Activated CD4-positive, alpha-beta memory T cell treated with anti-CD3 and anti-CD28 coated beads for 36 hours (primary cell): Measurements from ENCODE around the gene TEDC1. TPM values are rescaled to one million over a fixed set of nuclear protein-coding genes. Genes with fewer than 3 reads are reported as not detected.

ENCODE experiments used
- CTCF ChIA-PET: fragments of 350-600 bp; sonication (Branson Sonifier 250); formaldehyde crosslinking; loops from one replicate; lab custom pipeline; 2021; ENCODE audit warnings: antibody characterized with exemption, inconsistent platforms; lab: Charles Lee
- POLR2A ChIA-PET: fragments of 350-600 bp; sonication (Branson Sonifier 250); formaldehyde crosslinking; loops from one replicate; lab custom pipeline; 2021; ENCODE audit warnings: antibody characterized with exemption; lab: Charles Lee
- DNase-seq: peaks from one replicate; pipeline ENCODE4 v3.0.0-alpha.2; 2020
- H3K27ac Mint-ChIP-seq: one replicate; pipeline ENCODE4 v1.8.0; 2021; ENCODE audit warnings: mixed read lengths
- H3K27me3 Mint-ChIP-seq: one replicate; pipeline ENCODE4 v1.8.0; 2021; ENCODE audit warnings: mixed read lengths
- H3K36me3 Mint-ChIP-seq: one replicate; pipeline ENCODE4 v1.8.0; 2021; ENCODE audit warnings: mixed read lengths
- H3K4me1 Mint-ChIP-seq: one replicate; pipeline ENCODE4 v1.8.0; 2021; ENCODE audit warnings: low read depth, mixed read lengths
- H3K4me3 Mint-ChIP-seq: one replicate; pipeline ENCODE4 v1.8.0; 2021; ENCODE audit warnings: mild to moderate bottlenecking, mixed read lengths
- H3K9me3 Mint-ChIP-seq: one replicate; pipeline ENCODE4 v1.8.0; 2021; ENCODE audit warnings: mixed read lengths
- intact Hi-C: fragments of 100-400 bp; cut with micrococcal nuclease; formaldehyde crosslinking; loops from one replicate; pipeline ENCODE4 v1.15.1; 2023
- total RNA-seq, 2 experiments: library from RNA; stranded (reverse); gene quantifications; one replicate each; pipeline ENCODE4 v1.2.3, GENCODE V29; 2021

The TEDC1 gene
- total RNA-seq, 2 experiments from 2014 or later: 40.2 to 44.8 TPM

GRCh38 chr14:105495990-105496830 is 5.2 kb downstream of the TEDC1 start:
- peaks cover 5% of the 10 kb centered on the region for H3K4me1 Mint-ChIP-seq
- H3K27me3 Mint-ChIP-seq: no peaks in the 10 kb centered on the region
- no peaks in the 10 kb centered on the region for H3K36me3 Mint-ChIP-seq
- no peaks in the 10 kb centered on the region for H3K9me3 Mint-ChIP-seq
- POLR2A ChIA-PET: no interaction called here
- CTCF ChIA-PET: interaction anchor here (1.3 kb wide), 1 partner anchor 16 kb away, joined by 4 read pairs; no protein-coding TSS in a partner anchor
- no peak for DNase-seq
- no peak overlapping the region for H3K27ac Mint-ChIP-seq
- intact Hi-C loops: no loop called here
- no peak overlapping the region for H3K4me3 Mint-ChIP-seq

- no peak for DNase-seq
- Mint-ChIP-seq H3K4me3 (no peak overlapping the region), H3K9me3 (no peaks in the 10 kb centered on the region), H3K27ac (no peak overlapping the region), H3K4me1 (peaks cover 2% of the 10 kb centered on the region), H3K36me3 (no peaks in the 10 kb centered on the region), H3K27me3 (no peaks in the 10 kb centered on the region)
- CTCF ChIA-PET: interaction anchor here (1.3 kb wide), 1 partner anchor 17 kb away, joined by 4 read pairs; no protein-coding TSS in a partner anchor
- POLR2A ChIA-PET: no interaction called here
- intact Hi-C loops: no loop called here
These were observed 6.0 kb downstream of the TEDC1 start for GRCh38 chr14:105496831-105497591.

GRCh38 chr14:105497671-105498429 is 6.8 kb downstream of the TEDC1 start:
- Mint-ChIP-seq H3K27me3 (no peaks in the 10 kb centered on the region), H3K9me3 (no peaks in the 10 kb centered on the region), H3K36me3 (no peaks in the 10 kb centered on the region), H3K4me1 (no peaks in the 10 kb centered on the region), H3K27ac (no peak overlapping the region), H3K4me3 (no peak overlapping the region)
- DNase-seq: no peak
- intact Hi-C loops: no loop called here
- POLR2A ChIA-PET: no interaction called here
- CTCF ChIA-PET: interaction anchor here (1.3 kb wide), 1 partner anchor 17 kb away, joined by 4 read pairs; no protein-coding TSS in a partner anchor

GRCh38 chr14:105498430-105499255 is 7.6 kb downstream of the TEDC1 start:
- DNase-seq: no peak
- Mint-ChIP-seq H3K4me3 (no peak overlapping the region), H3K27me3 (no peaks in the 10 kb centered on the region), H3K27ac (no peak overlapping the region), H3K9me3 (no peaks in the 10 kb centered on the region), H3K36me3 (no peaks in the 10 kb centered on the region), H3K4me1 (no peaks in the 10 kb centered on the region)
- intact Hi-C loops: no loop called here
- ChIA-PET POLR2A (no interaction called here), CTCF (no interaction called here)

- CTCF ChIA-PET: no interaction called here
These were observed 8.4 kb downstream of the TEDC1 start for GRCh38 chr14:105499256-105500035.

GRCh38 chr14:105500036-105500725 is 9.1 kb downstream of the TEDC1 start:
- Mint-ChIP-seq H3K27ac (no peak overlapping the region), H3K27me3 (no peaks in the 10 kb centered on the region), H3K4me3 (no peak overlapping the region), H3K36me3 (no peaks in the 10 kb centered on the region), H3K4me1 (no peaks in the 10 kb centered on the region), H3K9me3 (no peaks in the 10 kb centered on the region)
- ChIA-PET CTCF (no interaction called here), POLR2A (no interaction called here)
- intact Hi-C loops: no loop called here
- no peak for DNase-seq

More at GRCh38 chr14:105499256-105500035, 8.4 kb downstream of the TEDC1 start:
- Mint-ChIP-seq H3K36me3 (no peaks in the 10 kb centered on the region), H3K27ac (no peak overlapping the region), H3K27me3 (no peaks in the 10 kb centered on the region), H3K4me3 (no peak overlapping the region), H3K4me1 (no peaks in the 10 kb centered on the region), H3K9me3 (no peaks in the 10 kb centered on the region)
- no peak for DNase-seq
- intact Hi-C loops: no loop called here
- POLR2A ChIA-PET: no interaction called here

GRCh38 chr14:105500726-105501101 is 9.7 kb downstream of the TEDC1 start:
- CTCF ChIA-PET: interaction anchor here (1.4 kb wide), 1 partner anchor 9 kb away, joined by 3 read pairs; no protein-coding TSS in a partner anchor
- POLR2A ChIA-PET: no interaction called here

GRCh38 chr14:105501504-105502291 is 10.7 kb downstream of the TEDC1 start:
- no peak for DNase-seq
- Mint-ChIP-seq H3K9me3 (no peaks in the 10 kb centered on the region), H3K4me1 (no peaks in the 10 kb centered on the region), H3K4me3 (no peak overlapping the region), H3K27me3 (no peaks in the 10 kb centered on the region), H3K27ac (no peak overlapping the region), H3K36me3 (no peaks in the 10 kb centered on the region)
- intact Hi-C loops: no loop called here
- CTCF ChIA-PET: interaction anchor here (1.4 kb wide), 1 partner anchor 10 kb away, joined by 3 read pairs; no protein-coding TSS in a partner anchor
- POLR2A ChIA-PET: interaction anchor here (0.8 kb wide), 1 partner anchor 10 kb away, joined by 3 read pairs; no protein-coding TSS in a partner anchor

More at GRCh38 chr14:105500726-105501101, 9.7 kb downstream of the TEDC1 start:
- Mint-ChIP-seq H3K9me3 (no peaks in the 10 kb centered on the region), H3K4me3 (no peak overlapping the region), H3K27me3 (no peaks in the 10 kb centered on the region), H3K27ac (no peak overlapping the region), H3K4me1 (no peaks in the 10 kb centered on the region), H3K36me3 (no peaks in the 10 kb centered on the region)
- intact Hi-C loops: no loop called here
- no peak for DNase-seq

- POLR2A ChIA-PET: no interaction called here
- H3K27ac Mint-ChIP-seq: no peak overlapping the region
These were observed 11.6 kb downstream of the TEDC1 start for GRCh38 chr14:105502446-105503295.

More at GRCh38 chr14:105502446-105503295, 11.6 kb downstream of the TEDC1 start:
- Mint-ChIP-seq H3K27me3 (peaks cover 2% of the 10 kb centered on the region), H3K9me3 (no peaks in the 10 kb centered on the region), H3K4me3 (no peak overlapping the region), H3K4me1 (no peaks in the 10 kb centered on the region), H3K36me3 (no peaks in the 10 kb centered on the region)
- DNase-seq: no peak
- intact Hi-C loops: no loop called here
- CTCF ChIA-PET: no interaction called here
